T47D (cell line): Measurements from ENCODE around the gene IMPDH2.
A peak's percentile ranks its signal among the peaks of the same experiment; 100 is the strongest.
"Not testable (repeated sequence)": the region's sequence is repeated elsewhere in the genome, so short reads cannot be mapped to it uniquely, and the experiment has no call there.

Source experiments
- DNase-seq, 2 experiments: peaks; one replicate each; pipeline versions ENCODE4 v3.0.0 to v3.0.0-alpha.2; 2011 to 2012; ENCODE audit warnings: low read depth in 1 of 2, low spot score in 1 of 2
- JUND ChIP-seq: IDR thresholded peaks from 2 replicates; pipeline ENCODE4 v1.6.1; 2012; ENCODE audit warnings: low read depth
- in situ Hi-C: cut with HindIII; loops from 2 replicates; pipeline ENCODE4 v1.10.0; 2016; ENCODE audit warnings: low sequenced_read_pairs, low pct_unique_long_range_greater_than_20kb

The IMPDH2 gene

DNA sequence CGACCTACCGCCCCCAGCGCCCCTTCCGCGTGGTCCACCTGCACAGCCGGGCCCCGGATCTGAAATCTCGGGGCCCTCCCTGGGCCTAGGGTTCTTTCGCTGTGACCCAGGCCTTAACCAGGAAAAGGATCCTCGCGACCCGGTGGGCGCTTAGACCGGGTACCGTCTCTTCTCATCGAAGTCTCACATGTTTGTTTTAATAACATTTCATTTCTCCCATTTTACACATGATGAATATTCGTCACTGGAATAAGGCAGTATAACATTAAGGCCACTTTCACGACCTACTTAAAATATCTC lies 10.5 kb downstream of the IMPDH2 start:
- DNase-seq = no peak
- in situ Hi-C loops = no loop called here
- TF ChIP-seq JUND = 0 out of 2 replicates have a peak, but pooled peaks have one; percentile 5

DNA sequence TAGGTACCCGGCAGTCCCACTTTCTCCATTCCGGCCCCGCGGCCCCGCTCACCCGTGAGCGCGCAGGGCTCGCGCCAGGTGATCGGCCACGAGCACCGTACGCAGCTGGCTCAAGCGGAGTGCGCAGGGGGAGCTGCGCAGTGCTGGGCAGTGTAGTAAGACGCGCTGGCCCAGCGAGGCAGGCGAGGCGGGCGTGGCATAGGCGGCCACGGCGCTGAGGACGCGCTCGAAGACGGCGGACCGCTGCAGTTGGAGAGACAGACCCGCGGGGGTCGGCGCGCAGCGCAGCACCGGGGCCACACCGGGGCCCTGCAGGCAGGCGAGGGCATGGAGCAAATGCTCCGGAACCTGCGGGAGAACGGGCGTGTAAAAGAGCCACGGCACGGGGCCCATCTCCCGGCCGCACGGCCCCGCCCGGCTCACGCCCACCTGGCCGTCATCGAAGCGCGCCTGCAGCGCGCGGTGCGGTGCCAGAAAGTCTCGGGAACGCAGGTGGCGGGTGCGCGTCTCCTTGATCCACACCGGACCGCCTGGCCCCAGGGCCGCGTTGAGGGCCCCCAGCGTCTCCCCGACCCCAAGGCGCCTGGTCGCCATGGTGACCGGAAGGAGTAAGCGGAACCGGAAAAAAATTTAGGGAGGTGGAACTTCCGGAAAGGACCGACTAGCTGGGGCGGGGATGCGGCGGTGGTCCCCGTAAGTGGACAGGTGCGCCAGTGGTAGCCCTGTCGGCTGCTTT lies 11.1 kb downstream of the IMPDH2 start, which contains the start of gene DALRD3:
TSS of gene DALRD3 (minus strand) at position 610 of the 736 bp plus-strand sequence. CDS start at position 594, 16 bp downstream.
- DNase-seq = peak; percentile 48 to 89
- in situ Hi-C loops = no loop called here
- TF ChIP-seq JUND = peak; percentile 14

DNA sequence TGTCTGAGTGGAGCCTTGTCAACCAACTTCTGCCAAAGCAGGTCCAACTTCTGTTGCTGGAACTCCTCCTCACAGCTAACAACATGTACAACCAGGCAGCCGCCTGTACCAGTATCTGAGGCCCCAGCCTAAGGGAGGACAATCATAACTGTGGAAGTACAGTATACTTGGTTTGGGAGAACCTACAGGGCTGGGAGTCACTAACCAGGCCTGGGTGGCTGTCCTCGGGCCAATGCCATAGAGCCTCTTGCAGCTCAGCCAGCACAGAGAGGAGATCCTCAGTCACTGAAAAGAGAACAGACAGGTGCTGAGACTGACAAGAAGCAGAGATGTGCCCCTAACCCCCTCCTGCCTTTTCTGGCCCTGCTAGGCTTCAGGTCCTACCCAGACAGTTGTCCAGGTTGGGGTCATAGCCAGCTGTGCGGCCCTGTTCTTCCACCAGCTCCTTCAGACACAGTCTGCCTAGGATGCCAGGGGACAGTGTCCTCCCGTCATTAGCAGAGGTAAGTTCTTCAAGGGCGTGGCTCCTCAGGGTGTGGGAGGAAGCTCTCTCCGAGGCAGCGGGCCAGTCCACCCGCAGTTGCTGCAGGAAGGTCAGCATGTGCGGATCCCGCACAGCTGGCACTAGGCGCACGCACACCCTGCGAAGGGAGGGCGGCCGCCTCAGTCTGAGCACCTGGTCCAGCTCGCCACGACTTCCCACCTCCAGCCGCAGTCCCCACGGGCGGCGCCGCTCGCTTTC lies 11.8 kb downstream of the IMPDH2 start:
- peak in 1 of 2 experiments; percentile 61 for DNase-seq

DNA sequence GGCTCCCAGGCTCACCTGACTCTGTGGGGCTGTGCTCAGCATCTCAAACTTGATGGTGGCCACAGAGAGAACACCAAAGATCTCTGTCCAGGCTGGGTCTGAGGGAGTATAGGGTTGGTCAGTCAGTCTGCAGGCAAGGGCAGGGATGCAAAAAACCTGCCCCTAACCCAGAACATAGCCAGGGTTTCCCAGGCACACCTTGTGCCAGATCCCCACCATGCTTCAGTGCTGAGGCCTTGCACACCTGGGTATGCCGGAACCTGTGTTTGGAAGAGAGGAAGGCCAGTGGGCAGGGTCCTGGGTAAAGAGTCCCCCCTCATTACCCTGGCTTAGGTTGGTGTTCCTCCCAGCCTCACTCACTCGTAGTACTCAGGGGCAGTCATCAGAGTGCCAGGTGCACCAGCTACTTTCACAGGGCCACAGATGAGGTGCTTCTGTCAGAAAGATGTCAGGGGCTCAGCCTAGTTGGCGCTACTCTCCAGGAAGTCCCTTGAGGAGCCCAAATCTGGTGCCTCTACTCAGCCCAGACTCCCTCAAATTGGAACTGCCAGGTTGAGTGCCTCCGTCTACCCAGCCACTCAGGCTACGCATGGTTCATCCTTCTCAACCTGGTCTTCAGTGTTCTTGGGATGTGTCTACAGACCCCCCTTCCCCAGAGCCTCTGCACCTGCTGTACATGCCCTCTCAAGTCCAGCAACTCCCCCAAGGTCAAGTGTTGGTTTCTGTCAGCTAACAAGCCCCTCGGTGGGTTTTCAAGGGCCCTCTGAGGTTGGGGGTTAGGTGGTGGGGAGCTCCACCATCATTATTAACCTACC lies 12.6 kb downstream of the IMPDH2 start:
- no peak for TF ChIP-seq JUND
- in situ Hi-C loops = no loop called here
- no peak for DNase-seq

More for the DNA sequence above, 11.8 kb downstream of the IMPDH2 start:
- no peak for TF ChIP-seq JUND
- in situ Hi-C loops = no loop called here

DNA sequence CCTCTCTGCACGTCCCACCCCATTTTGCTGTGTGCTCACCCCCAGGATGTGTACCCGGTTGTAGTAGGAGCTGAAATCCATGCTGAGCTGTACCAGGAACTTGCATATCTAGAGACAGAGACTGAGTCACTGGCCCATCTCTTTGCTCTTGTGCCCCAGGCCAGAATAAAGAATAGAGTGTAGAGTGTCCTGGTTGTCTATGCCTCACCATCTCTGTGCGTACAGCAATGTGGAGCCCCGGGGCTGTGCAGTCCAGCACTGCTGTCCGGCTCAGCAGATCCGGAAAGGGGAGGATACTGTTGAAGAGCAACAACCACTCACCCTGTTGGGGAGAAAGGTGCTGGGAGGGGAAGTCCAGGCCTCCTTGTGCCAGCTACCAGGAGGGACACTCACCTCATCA lies 13.4 kb downstream of the IMPDH2 start:
- DNase-seq = peak in 1 of 2 experiments; percentile 35
- in situ Hi-C loops = no loop called here
- no peak for TF ChIP-seq JUND

DNA sequence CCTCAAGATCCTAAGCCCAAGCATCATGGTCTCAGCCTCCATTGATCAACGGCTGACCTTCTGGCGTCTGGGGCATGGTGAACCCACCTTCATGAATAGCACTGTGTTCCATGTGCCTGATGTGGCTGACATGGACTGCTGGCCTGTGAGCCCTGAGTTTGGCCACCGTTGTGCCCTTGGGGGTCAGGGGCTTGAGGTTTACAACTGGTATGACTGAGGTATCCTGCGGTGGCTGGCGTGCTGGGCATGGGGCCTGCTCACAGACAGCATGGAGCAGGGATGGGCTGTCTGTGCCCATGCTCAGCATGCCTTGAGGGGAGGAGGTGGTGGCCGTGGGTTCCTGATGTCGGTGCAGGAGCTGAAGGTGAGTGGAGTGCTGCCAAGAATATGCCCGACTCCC lies 14.1 kb downstream of the IMPDH2 start:
- no peak for DNase-seq
- in situ Hi-C loops = no loop called here
- no peak for TF ChIP-seq JUND

DNA sequence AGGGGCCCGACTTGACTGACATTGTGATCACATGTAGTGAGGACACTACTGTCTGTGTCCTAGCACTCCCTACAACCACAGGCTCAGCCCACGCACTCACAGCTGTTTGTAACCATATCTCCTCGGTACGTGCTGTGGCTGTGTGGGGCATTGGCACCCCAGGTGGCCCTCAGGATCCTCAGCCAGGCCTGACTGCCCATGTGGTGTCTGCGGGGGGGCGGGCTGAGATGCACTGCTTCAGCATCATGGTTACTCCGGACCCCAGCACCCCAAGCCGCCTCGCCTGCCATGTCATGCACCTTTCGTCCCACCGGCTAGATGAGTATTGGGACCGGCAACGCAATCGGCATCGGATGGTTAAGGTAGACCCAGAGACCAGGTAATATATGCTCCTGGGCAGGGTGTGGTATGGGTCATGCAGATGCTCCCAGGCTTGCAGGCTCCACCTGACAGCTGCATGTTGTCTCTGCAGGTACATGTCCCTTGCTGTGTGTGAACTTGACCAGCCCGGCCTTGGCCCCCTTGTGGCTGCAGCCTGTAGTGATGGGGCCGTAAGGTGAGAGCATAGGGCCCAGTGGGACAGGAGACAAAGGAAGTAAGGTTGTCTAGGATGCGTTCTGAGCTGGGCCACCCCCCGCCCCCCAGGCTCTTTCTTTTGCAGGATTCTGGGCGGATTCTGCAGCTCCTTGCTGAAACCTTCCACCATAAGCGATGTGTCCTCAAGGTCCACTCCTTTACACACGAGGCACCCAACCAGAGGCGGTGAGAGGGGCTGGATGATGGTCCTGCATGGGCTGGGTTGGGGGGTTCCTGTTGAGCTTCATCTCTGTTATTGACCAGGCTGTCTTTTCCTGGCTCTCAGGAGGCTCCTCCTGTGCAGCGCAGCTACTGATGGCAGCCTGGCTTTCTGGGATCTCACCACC lies 15.2 kb downstream of the IMPDH2 start:
- peak in 1 of 2 experiments; percentile 79 for DNase-seq
- no peak for TF ChIP-seq JUND
- in situ Hi-C loops = no loop called here

DNA sequence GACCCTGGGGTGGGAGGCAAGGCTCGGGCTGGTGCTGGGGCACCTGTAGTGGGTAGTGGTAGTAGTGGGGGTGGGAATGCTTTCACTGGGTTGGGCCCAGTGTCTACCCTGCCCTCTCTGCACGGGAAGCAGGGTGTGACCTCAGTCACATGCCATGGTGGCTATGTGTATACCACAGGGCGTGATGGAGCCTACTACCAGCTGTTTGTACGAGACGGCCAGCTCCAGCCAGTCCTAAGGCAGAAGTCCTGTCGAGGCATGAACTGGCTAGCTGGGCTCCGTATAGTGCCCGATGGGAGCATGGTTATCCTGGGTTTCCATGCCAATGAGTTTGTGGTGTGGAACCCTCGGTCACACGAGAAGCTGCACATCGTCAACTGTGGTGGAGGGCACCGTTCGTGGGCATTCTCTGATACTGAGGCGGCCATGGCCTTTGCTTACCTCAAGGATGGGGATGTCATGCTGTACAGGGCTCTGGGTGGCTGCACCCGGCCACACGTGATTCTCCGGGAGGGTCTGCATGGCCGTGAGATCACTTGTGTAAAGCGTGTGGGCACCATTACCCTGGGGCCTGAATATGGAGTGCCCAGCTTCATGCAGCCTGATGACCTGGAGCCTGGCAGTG lies 16.0 kb downstream of the IMPDH2 start:
- no peak for TF ChIP-seq JUND
- DNase-seq = no peak
- in situ Hi-C loops = no loop called here

DNA sequence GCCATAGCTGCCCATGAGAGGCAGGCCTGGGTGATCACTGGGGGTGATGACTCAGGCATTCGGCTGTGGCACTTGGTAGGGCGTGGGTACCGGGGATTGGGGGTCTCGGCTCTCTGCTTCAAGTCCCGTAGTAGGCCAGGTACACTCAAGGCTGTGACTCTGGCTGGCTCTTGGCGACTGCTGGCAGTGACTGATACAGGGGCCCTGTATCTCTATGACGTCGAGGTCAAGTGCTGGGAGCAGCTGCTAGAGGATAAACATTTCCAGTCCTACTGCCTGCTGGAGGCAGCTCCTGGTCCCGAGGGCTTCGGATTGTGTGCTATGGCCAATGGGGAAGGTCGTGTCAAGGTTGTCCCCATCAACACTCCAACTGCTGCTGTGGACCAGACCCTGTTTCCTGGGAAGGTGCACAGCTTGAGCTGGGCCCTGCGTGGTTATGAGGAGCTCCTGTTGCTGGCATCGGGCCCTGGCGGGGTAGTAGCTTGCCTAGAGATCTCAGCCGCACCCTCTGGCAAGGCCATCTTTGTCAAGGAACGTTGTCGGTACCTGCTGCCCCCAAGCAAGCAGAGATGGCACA lies 16.7 kb downstream of the IMPDH2 start:
- in situ Hi-C loops = no loop called here
- TF ChIP-seq JUND = no peak
- DNase-seq = no peak

DNA sequence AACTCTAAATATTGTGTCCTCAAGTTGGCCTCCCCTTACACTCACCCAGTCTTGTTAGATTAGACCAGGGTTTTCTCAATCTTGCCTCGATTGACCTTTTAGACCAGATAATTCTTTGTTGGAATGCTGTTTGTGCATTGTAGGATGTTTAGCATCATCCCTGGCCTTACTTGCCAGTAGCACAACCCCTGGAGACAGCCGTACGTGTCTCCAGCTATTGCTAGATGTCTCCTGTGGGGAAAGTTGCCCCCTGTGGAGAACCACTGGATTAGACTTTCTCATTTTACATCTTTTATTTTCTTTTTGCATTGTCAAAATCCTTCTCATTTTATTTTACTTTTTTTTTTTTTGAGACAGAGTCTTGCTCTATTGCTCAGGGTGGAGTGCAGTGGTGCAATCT lies 19.8 kb downstream of the IMPDH2 start:
- TF ChIP-seq JUND = no peak
- DNase-seq = no peak
- in situ Hi-C loops = no loop called here

DNA sequence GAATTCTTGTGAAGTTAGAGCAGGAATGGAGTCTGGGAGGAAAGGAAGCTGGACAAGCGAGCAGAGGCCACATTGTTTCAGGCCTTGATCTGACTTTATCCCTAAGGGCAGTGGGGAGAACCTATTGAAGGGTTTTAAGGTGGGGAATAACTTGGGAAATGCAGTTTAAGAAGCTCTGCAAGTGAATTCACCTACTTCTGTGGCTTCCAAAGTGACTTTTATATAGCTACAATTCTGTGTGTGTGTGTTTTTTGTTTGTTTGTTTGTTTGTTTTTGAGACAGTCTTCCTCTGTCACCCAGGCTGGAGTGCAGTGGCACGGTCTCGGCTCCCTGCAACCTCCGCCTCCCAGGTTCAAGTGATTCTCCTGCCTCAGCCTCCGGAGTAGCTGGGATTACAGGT lies 20.6 kb downstream of the IMPDH2 start:
- in situ Hi-C loops, DNase-seq: not testable (repeated sequence)
